Neural progenitor cell (in vitro differentiated cells): ENCODE data around the gene SPOCD1. TPM values are rescaled to one million over a fixed set of nuclear protein-coding genes. Genes with fewer than 3 reads are reported as not detected.
"Not testable (repeated sequence)": the region's sequence is repeated elsewhere in the genome, so short reads cannot be mapped to it uniquely, and the experiment has no call there.

ENCODE experiments used
- DNase-seq: peaks from one replicate; pipeline ENCODE4 v3.0.0-alpha.2; 2016; ENCODE audit warnings: low spot score
- H2AFZ ChIP-seq: fragments of 200-600 bp; sonication (generic); replicated peaks from 2 replicates; pipeline ENCODE4 v1.6.1; 2016; ENCODE audit warnings: antibody characterized with exemption
- H3F3A ChIP-seq: fragments of 200-600 bp; sonication (generic); 2 replicates; pipeline ENCODE4 v1.6.1; 2016; ENCODE audit warnings: antibody characterized with exemption, low read depth
- H3K27ac ChIP-seq: fragments of 200-600 bp; sonication (generic); 2 replicates; pipeline ENCODE4 v1.5.1; 2016; ENCODE audit warnings: mild to moderate bottlenecking
- H3K27me3 ChIP-seq: fragments of 200-600 bp; sonication (generic); 2 replicates; pipeline ENCODE4 v1.6.1; 2016; ENCODE audit warnings: mild to moderate bottlenecking, moderate library complexity
- H3K36me3 ChIP-seq: fragments of 200-600 bp; sonication (generic); 2 replicates; pipeline ENCODE4 v1.5.1; 2016
- H3K4me1 ChIP-seq: fragments of 200-600 bp; sonication (generic); 2 replicates; pipeline ENCODE4 v1.6.1; 2016; ENCODE audit warnings: mixed run types
- H3K4me2 ChIP-seq: fragments of 200-600 bp; sonication (generic); 2 replicates; pipeline ENCODE4 v1.6.1; 2016
- H3K4me3 ChIP-seq: fragments of 200-600 bp; sonication (generic); 2 replicates; pipeline ENCODE4 v1.5.1; 2016
- H3K79me2 ChIP-seq: fragments of 200-600 bp; sonication (generic); 2 replicates; pipeline ENCODE4 v1.6.1; 2016; ENCODE audit warnings: low read depth
- H3K9ac ChIP-seq: fragments of 200-600 bp; sonication (generic); 2 replicates; pipeline ENCODE4 v1.6.1; 2016
- H3K9me3 ChIP-seq: fragments of 200-600 bp; sonication (generic); 2 replicates; pipeline ENCODE4 v1.5.1; 2016; ENCODE audit warnings: low read depth
- H4K20me1 ChIP-seq: fragments of 200-600 bp; sonication (generic); 2 replicates; pipeline ENCODE4 v1.6.1; 2016; ENCODE audit warnings: low read depth
- H3K27ac Mint-ChIP-seq: 3 replicates; pipeline ENCODE4 v1.8.0; 2021; ENCODE audit warnings: mixed read lengths
- H3K27me3 Mint-ChIP-seq: 2 replicates; pipeline ENCODE4 v1.8.0; 2022; ENCODE audit warnings: low read depth, mild to moderate bottlenecking, inconsistent platforms, moderate library complexity, mixed read lengths; ENCODE audit not compliant: insufficient read depth
- H3K36me3 Mint-ChIP-seq: 3 replicates; pipeline ENCODE4 v1.8.0; 2021; ENCODE audit warnings: mixed read lengths
- H3K4me1 Mint-ChIP-seq: 3 replicates; pipeline ENCODE4 v1.8.0; 2021; ENCODE audit warnings: mixed read lengths
- H3K4me3 Mint-ChIP-seq: 3 replicates; pipeline ENCODE4 v1.8.0; 2021; ENCODE audit warnings: mild to moderate bottlenecking, moderate library complexity, mixed read lengths
- H3K9me3 Mint-ChIP-seq: 3 replicates; pipeline ENCODE4 v1.8.0; 2020; ENCODE audit warnings: mixed read lengths
- CTCF ChIP-seq: fragments of 200-600 bp; sonication (generic); IDR thresholded peaks from 2 replicates; pipeline ENCODE4 v1.5.1; 2017; ENCODE audit warnings: antibody characterized with exemption, mild to moderate bottlenecking
- EZH2 ChIP-seq: fragments of 200-600 bp; sonication (generic); IDR thresholded peaks from 2 replicates; pipeline ENCODE4 v1.6.1; 2017; ENCODE audit warnings: antibody characterized with exemption, mild to moderate bottlenecking, moderate library complexity
- EZH2phosphoT487 ChIP-seq: fragments of 200-600 bp; sonication (generic); IDR thresholded peaks from 2 replicates; pipeline ENCODE4 v1.6.1; 2017; ENCODE audit warnings: antibody characterized with exemption
- total RNA-seq: library from RNA; depleted of rRNA; stranded (reverse); fragments of >200 nt; gene quantifications from 2 replicates; pipeline ENCODE4 v1.2.3, GENCODE V29; 2015; ENCODE audit warnings: low replicate concordance

Gene SPOCD1
- total RNA-seq, 1 donor from 2014 or later, result 1.4 TPM

- Histone ChIP-seq H4K20me1 (no peaks in the 10 kb centered on the region), H3K4me2 (no peak overlapping the region), H3F3A (no peaks in the 10 kb centered on the region), H3K36me3 (no peaks in the 10 kb centered on the region), H3K4me1 (no peaks in the 10 kb centered on the region), H3K4me3 (no peak overlapping the region), H3K79me2 (no peaks in the 10 kb centered on the region), H3K9me3 (no peaks in the 10 kb centered on the region), H3K27me3 (no peaks in the 10 kb centered on the region), H2AFZ (no peak overlapping the region), H3K27ac (no peak overlapping the region), H3K9ac (no peak overlapping the region)
- peaks cover 4% of the 10 kb centered on the region for H3K4me1 Mint-ChIP-seq
- no peak for TF ChIP-seq EZH2phosphoT487
- no peak for TF ChIP-seq CTCF
- no peak for TF ChIP-seq EZH2
- H3K27me3 Mint-ChIP-seq, result peaks cover 3% of the 10 kb centered on the region
- DNase-seq, result no peak
- H3K36me3 Mint-ChIP-seq, result no peaks in the 10 kb centered on the region
- no peak overlapping the region for H3K27ac Mint-ChIP-seq
- H3K9me3 Mint-ChIP-seq, result no peaks in the 10 kb centered on the region
- H3K4me3 Mint-ChIP-seq, result no peak overlapping the region
Observed at GRCh38 chr1:31818206-31818605, 2.4 kb upstream of the SPOCD1 start.

GRCh38 chr1:31816947-31817346 lies 1.1 kb upstream of the SPOCD1 start:
- not testable (repeated sequence) for H3K27me3 Mint-ChIP-seq, H3K36me3 ChIP-seq, H3K4me2 ChIP-seq, H2AFZ ChIP-seq, H3F3A ChIP-seq, H3K36me3 Mint-ChIP-seq, H3K4me1 ChIP-seq, H3K27ac Mint-ChIP-seq, H3K27ac ChIP-seq, DNase-seq, H3K27me3 ChIP-seq, H3K4me3 Mint-ChIP-seq, H3K9me3 ChIP-seq, H3K4me3 ChIP-seq, H3K4me1 Mint-ChIP-seq, H3K79me2 ChIP-seq, H3K9ac ChIP-seq, H3K9me3 Mint-ChIP-seq, H4K20me1 ChIP-seq

GRCh38 chr1:31816501-31816900 lies 679 bp upstream of the SPOCD1 start:
- not testable (repeated sequence) for H3K4me2 ChIP-seq, H3K79me2 ChIP-seq, H3K4me1 ChIP-seq, H3K36me3 ChIP-seq, H3K9ac ChIP-seq, H3K36me3 Mint-ChIP-seq, H3K27me3 Mint-ChIP-seq, H3K4me3 Mint-ChIP-seq, H3K9me3 ChIP-seq, H3F3A ChIP-seq, H3K27ac Mint-ChIP-seq, H3K27me3 ChIP-seq, H3K4me3 ChIP-seq, DNase-seq, H3K9me3 Mint-ChIP-seq, H4K20me1 ChIP-seq, H2AFZ ChIP-seq, H3K27ac ChIP-seq
- peaks cover 12% of the 10 kb centered on the region for H3K4me1 Mint-ChIP-seq

GRCh38 chr1:31815307-31815645 lies 546 bp downstream of the SPOCD1 start:
- H3K79me2 ChIP-seq, result no peaks in the 10 kb centered on the region
- H4K20me1 ChIP-seq, result no peaks in the 10 kb centered on the region
- peaks cover 5% of the 10 kb centered on the region for H3F3A ChIP-seq
- H3K27me3 ChIP-seq, result no peaks in the 10 kb centered on the region
- H3K4me3 ChIP-seq, result peak overlapping the region; percentile 37
- no peaks in the 10 kb centered on the region for H3K36me3 Mint-ChIP-seq
- no peaks in the 10 kb centered on the region for H3K9me3 Mint-ChIP-seq
- H3K27me3 Mint-ChIP-seq, result peaks cover 7% of the 10 kb centered on the region
- H3K27ac Mint-ChIP-seq, result peak overlapping the region; percentile 76
- peak overlapping the region; percentile 62 for H3K4me2 ChIP-seq
- TF ChIP-seq EZH2 (no peak), EZH2phosphoT487 (no peak), CTCF (no peak)
- H3K4me1 Mint-ChIP-seq, result peaks cover 19% of the 10 kb centered on the region
- no peak for DNase-seq
- no peaks in the 10 kb centered on the region for H3K9me3 ChIP-seq
- no peak overlapping the region for H3K27ac ChIP-seq
- H3K9ac ChIP-seq, result no peak overlapping the region
- peak overlapping the region; percentile 70 for H2AFZ ChIP-seq
- H3K4me3 Mint-ChIP-seq, result no peak overlapping the region
- no peaks in the 10 kb centered on the region for H3K36me3 ChIP-seq
- H3K4me1 ChIP-seq, result no peaks in the 10 kb centered on the region
